GM12864 (cell line): ENCODE results near the gene SLC35C1.
"Not testable (repeated sequence)": the region's sequence is repeated elsewhere in the genome, so short reads cannot be mapped to it uniquely, and the experiment has no call there.

Experiments used
- DNase-seq: peaks from one replicate; pipeline ENCODE4 v3.0.0-alpha.2; 2011; ENCODE audit warnings: low read depth
- H3K4me3 ChIP-seq: 2 replicates; pipeline ENCODE4 v1.5.1; 2011; ENCODE audit warnings: mild to moderate bottlenecking, low read depth, low read length, control low read depth
- TF ChIP-seq, protein P1 (sequence below): IDR thresholded peaks from 2 replicates; pipeline ENCODE4 v1.5.1; 2011; ENCODE audit warnings: low read depth, mild to moderate bottlenecking, moderate library complexity, low read length, control low read depth, inconsistent platforms; ENCODE audit errors: missing control alignments

SLC35C1 gene

DNA sequence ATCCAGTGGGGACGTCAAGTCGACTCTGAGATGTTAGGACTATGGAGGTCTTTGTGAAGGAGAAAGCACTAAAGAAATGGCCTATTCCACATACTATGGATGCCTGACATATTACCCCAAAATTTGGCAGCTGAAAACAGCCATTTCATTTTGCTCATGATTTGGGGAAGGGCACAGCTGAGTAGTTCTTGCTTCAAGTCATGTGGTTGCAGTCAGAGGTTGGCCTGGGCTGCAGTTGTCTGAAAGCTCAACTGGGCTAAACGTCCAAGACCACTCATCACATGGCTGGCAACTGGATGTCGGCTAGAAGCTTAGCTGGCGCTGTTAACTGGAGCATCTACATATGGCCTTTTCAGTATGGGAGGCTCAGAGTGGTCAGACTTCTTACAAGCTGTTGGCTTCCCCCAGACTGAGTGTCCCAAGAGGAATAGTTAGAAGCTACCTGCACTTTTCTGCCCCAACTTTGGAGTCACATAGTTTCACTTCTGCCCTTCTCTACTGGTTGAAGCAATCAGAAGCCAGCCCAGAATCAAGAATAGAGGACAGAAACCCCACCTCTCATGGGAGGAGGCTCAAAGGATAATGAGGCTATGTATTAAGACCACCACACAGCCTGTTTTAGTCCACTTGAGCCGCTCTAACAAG lies 14.1 kb downstream of the SLC35C1 start:
- no peak for DNase-seq
- TF ChIP-seq, protein P1, sequence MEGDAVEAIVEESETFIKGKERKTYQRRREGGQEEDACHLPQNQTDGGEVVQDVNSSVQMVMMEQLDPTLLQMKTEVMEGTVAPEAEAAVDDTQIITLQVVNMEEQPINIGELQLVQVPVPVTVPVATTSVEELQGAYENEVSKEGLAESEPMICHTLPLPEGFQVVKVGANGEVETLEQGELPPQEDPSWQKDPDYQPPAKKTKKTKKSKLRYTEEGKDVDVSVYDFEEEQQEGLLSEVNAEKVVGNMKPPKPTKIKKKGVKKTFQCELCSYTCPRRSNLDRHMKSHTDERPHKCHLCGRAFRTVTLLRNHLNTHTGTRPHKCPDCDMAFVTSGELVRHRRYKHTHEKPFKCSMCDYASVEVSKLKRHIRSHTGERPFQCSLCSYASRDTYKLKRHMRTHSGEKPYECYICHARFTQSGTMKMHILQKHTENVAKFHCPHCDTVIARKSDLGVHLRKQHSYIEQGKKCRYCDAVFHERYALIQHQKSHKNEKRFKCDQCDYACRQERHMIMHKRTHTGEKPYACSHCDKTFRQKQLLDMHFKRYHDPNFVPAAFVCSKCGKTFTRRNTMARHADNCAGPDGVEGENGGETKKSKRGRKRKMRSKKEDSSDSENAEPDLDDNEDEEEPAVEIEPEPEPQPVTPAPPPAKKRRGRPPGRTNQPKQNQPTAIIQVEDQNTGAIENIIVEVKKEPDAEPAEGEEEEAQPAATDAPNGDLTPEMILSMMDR = no peak
- H3K4me3 ChIP-seq = no peak overlapping the region

DNA sequence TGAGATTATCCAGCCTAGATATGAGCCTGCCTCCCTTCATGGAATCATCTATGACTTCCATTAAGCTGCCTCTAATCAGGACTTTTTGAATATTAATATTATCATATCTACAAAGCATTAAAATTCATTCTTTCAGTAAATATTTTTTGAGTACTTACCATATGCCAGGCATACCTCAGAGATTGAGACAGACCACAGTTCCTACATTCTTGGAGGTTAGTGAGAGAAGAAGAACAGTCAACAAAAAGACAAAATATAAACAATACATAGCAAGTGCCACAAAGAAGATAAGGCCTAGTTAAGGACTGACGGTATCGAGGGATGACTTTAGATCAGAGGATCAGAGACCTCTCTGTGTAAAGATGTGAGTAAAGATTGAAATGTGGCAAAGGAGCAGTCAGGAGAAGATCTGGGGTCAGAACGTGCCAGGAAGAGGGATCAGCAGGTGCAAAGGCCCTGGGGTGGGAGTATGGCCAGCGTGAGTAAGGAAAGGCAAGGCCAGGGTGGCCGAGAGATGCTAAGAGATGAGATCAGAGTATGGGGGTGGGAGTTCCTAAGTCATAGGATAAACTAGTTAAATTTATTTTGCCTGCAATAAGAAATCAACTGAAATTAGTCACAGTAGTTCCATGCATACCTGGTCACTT lies 15.4 kb downstream of the SLC35C1 start:
- TF ChIP-seq, protein P1 = no peak
- no peak overlapping the region for H3K4me3 ChIP-seq
- no peak for DNase-seq

DNA sequence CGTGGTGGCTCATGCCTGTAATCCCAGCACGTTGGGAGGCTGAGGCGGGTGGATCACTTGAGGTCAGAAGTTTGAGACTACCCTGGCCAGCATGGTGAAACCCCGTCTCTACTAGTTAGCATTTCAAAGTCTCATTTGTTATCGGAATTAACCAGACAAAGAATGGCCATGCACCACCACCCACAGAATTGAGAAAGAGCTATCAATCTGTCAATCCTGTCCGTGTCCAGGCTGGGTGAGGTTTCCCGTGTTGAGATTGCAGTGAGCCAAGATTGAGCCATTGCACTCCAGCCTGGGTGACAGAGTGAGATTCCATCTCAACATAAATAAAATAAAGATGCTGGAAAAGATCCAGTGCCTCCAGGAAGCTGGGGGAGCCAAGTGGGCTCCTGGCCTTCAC lies 21.5 kb downstream of the SLC35C1 start:
- DNase-seq, H3K4me3 ChIP-seq: not testable (repeated sequence)

DNA sequence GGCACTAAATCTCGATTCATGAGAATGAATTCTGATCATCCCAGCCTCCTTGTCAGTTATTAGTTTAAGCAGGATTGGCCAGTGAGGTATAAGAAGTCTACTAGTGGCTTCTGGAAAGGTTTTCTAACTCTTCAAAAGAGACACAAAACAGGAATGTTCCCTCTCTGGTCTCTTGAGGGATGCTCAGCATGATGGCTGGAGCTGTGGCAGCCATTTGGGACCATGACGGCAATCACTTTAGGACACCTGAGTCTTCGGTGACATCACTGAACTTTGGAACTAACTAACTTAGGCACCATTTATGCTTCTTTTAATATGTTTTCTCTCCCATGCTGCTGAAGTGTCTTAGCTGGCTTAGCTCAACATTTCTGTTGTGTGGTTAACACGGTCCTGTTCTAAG lies 22.2 kb downstream of the SLC35C1 start:
- DNase-seq = no peak
- no peak overlapping the region for H3K4me3 ChIP-seq
- TF ChIP-seq, protein P1 = no peak

DNA sequence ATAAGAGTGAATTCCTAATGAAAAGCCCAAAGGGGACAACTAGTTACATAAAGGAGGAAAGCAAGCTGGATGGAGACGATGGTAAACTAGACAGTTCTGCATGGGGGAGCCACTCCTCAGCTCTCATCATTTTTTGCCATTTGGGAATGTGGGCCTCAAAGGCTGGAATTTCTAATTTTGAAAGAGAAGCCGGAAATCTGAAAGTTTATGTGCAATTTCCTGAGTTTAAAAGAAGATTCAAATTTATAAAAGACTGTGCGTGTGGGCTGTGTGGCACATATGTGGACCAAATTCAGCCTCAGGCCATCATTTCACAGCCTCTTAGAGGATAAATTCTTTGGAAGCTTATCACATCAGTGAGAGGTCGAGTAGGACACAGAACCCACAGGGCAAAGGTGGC lies 24.0 kb downstream of the SLC35C1 start:
- TF ChIP-seq, protein P1 = no peak
- H3K4me3 ChIP-seq = no peak overlapping the region
- no peak for DNase-seq

DNA sequence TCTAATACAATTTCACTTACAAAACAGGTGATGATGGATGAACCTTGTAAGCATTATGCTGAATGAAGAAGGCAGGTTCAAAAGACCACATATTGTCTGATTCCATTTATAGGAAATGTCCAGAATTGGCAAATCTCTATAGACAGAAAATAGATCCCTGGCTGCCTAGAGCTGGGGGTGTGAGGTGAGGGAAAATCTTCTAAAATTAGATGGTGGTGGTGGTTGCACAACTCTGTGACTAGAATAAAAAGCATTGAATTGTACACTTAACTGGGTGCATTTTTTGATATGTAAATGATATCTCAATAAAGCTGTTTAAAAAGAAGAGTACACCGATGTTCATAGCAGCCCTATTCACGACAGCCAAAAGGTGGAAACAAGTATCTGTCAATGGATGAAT lies 25.6 kb downstream of the SLC35C1 start:
- no peak for DNase-seq
- TF ChIP-seq, protein P1 = no peak
- no peak overlapping the region for H3K4me3 ChIP-seq

DNA sequence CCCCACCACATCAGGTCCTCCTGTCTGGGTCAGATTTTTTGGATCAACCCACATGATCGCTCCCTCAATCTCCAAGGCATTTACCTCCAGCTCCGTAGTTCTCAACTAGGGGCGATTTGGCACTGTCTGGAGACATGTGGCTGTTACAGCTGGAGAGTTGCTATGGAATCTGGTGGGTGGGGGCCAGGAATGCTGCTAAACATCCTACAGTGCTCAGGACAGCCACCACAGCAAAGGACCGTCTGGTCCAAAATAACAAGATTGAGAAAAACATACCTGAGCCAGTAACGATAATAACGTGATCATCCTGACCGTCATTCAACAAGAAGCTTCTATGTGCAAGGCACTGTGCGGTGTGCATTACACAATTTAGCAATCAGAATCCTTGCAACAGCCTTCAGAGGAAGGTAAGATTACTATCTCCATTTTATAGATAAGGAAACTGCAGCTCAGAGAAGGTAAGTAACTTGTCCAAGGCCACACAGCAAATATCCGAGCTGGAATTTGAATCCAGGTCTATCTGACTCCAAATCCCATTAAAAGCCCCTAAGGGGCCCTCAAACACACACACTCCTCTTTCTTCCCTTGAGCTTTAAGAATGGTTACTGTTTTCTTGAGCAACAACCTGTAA lies 28.0 kb downstream of the SLC35C1 start:
- DNase-seq = no peak
- TF ChIP-seq, protein P1 = no peak
- H3K4me3 ChIP-seq = no peak overlapping the region
